PC-9 (cell line): ENCODE data around the gene PPP3R1. TPM values are rescaled to one million over a fixed set of nuclear protein-coding genes. Genes with fewer than 3 reads are reported as not detected.

Experiments
- BruUV-seq: library from RNA; stranded (reverse); fragments of 400-500 nt; replicated peaks from 2 replicates; lab custom pipeline; 2021; lab: Mats Ljungman, UMichigan
- CTCF ChIA-PET: fragments of 300-600 bp; sonication (Branson Sonifier 250); formaldehyde crosslinking; loops from one replicate; lab custom pipeline; 2022; ENCODE audit warnings: antibody characterized with exemption; lab: Charles Lee
- POLR2A ChIA-PET: fragments of 300-600 bp; sonication (Branson Sonifier 250); formaldehyde crosslinking; loops from one replicate; lab custom pipeline; 2022; ENCODE audit warnings: antibody characterized with exemption; ENCODE audit not compliant: unreplicated experiment; lab: Charles Lee
- DNase-seq, 2 experiments: peaks; one replicate each; pipeline versions ENCODE4 v3.0.0 to v3.0.0-alpha.2; 2015 to 2022; ENCODE audit warnings: mixed read lengths in 1 of 2
- H2AFZ ChIP-seq: fragments of 200-600 bp; sonication (generic); 2 replicates; pipeline ENCODE4 v1.8.1; 2017; ENCODE audit warnings: antibody characterized with exemption
- H3F3A ChIP-seq: fragments of 200-600 bp; sonication (generic); 2 replicates; pipeline ENCODE4 v1.8.1; 2017; ENCODE audit warnings: antibody characterized with exemption, mild to moderate bottlenecking, low read depth; ENCODE audit not compliant: insufficient read depth
- H3K27ac ChIP-seq: fragments of 200-600 bp; sonication (generic); 2 replicates; pipeline ENCODE4 v1.6.1; 2016; ENCODE audit warnings: mixed run types
- H3K27me3 ChIP-seq: fragments of 200-600 bp; sonication (generic); 2 replicates; pipeline ENCODE4 v1.6.1; 2016; ENCODE audit warnings: low read depth, mixed run types; ENCODE audit not compliant: insufficient read depth
- H3K36me3 ChIP-seq: fragments of 200-600 bp; sonication (generic); 2 replicates; pipeline ENCODE4 v1.6.1; 2016; ENCODE audit warnings: low read depth, mixed run types
- H3K4me1 ChIP-seq: fragments of 200-600 bp; sonication (generic); replicated peaks from 2 replicates; pipeline ENCODE4 v1.6.1; 2016; ENCODE audit warnings: mixed run types; ENCODE audit not compliant: insufficient read depth
- H3K4me2 ChIP-seq: fragments of 200-600 bp; sonication (generic); 2 replicates; pipeline ENCODE4 v1.6.1; 2017; ENCODE audit warnings: mixed run types
- H3K4me3 ChIP-seq: fragments of 200-600 bp; sonication (generic); 2 replicates; pipeline ENCODE4 v1.6.1; 2016; ENCODE audit warnings: mixed run types
- H3K79me2 ChIP-seq: fragments of 200-600 bp; sonication (generic); 2 replicates; pipeline ENCODE4 v1.6.1; 2017; ENCODE audit warnings: low read depth, mixed run types
- H3K9me2 ChIP-seq: fragments of 200-600 bp; sonication (generic); 2 replicates; pipeline ENCODE4 v1.8.1; 2017; ENCODE audit warnings: mild to moderate bottlenecking; ENCODE audit not compliant: insufficient read depth
- H3K9me3 ChIP-seq: fragments of 200-600 bp; sonication (generic); 2 replicates; pipeline ENCODE4 v1.8.1; 2016; ENCODE audit warnings: low read depth; ENCODE audit not compliant: insufficient read depth
- H4K20me1 ChIP-seq: fragments of 200-600 bp; sonication (generic); 2 replicates; pipeline ENCODE4 v1.8.1; 2017; ENCODE audit not compliant: insufficient read depth
- EZH2 ChIP-seq: fragments of 200-600 bp; sonication (generic); IDR thresholded peaks from 2 replicates; pipeline ENCODE4 v1.8.0; 2017; ENCODE audit warnings: antibody characterized with exemption, low read depth
- intact Hi-C: fragments of 100-400 bp; cut with micrococcal nuclease; formaldehyde crosslinking; loops from one replicate; pipeline ENCODE4 v1.10.0; 2022; ENCODE audit not compliant: unreplicated experiment
- total RNA-seq: library from RNA; stranded (reverse); gene quantifications from 2 replicates; pipeline ENCODE4 v1.2.3, GENCODE V29; 2021
- TF ChIP-seq, protein P1 (sequence below): fragments of 200-600 bp; sonication (generic); conservative IDR thresholded peaks from 2 replicates; pipeline ENCODE4 v1.6.1; 2017; ENCODE audit warnings: mixed run types, antibody characterized with exemption, mild to moderate bottlenecking, moderate library complexity

Gene PPP3R1
- total RNA-seq, 1 experiment from 2014 or later = 67.5 TPM

- Histone ChIP-seq H3K4me2 (peak overlapping the region; percentile 93), H3K9me2 (no peaks in the 10 kb centered on the region), H2AFZ (peak overlapping the region; percentile 93), H3K36me3 (peaks cover 13% of the 10 kb centered on the region), H3K27me3 (no peaks in the 10 kb centered on the region), H3K27ac (no peak overlapping the region), H3K79me2 (peaks cover 65% of the 10 kb centered on the region), H4K20me1 (no peaks in the 10 kb centered on the region), H3K4me1 (peaks cover 14% of the 10 kb centered on the region), H3K4me3 (peak overlapping the region; percentile 87), H3K9me3 (no peaks in the 10 kb centered on the region), H3F3A (no peaks in the 10 kb centered on the region)
- ChIA-PET POLR2A (interaction anchor here (0.6 kb wide), 2 partner anchors 61 to 67 kb away, joined by 3 to 6 read pairs; no protein-coding TSS in a partner anchor), CTCF (no interaction called here)
- intact Hi-C loops = no loop called here
- BruUV-seq = no TSS peak
- no peak for DNase-seq
- TF ChIP-seq, protein P1, sequence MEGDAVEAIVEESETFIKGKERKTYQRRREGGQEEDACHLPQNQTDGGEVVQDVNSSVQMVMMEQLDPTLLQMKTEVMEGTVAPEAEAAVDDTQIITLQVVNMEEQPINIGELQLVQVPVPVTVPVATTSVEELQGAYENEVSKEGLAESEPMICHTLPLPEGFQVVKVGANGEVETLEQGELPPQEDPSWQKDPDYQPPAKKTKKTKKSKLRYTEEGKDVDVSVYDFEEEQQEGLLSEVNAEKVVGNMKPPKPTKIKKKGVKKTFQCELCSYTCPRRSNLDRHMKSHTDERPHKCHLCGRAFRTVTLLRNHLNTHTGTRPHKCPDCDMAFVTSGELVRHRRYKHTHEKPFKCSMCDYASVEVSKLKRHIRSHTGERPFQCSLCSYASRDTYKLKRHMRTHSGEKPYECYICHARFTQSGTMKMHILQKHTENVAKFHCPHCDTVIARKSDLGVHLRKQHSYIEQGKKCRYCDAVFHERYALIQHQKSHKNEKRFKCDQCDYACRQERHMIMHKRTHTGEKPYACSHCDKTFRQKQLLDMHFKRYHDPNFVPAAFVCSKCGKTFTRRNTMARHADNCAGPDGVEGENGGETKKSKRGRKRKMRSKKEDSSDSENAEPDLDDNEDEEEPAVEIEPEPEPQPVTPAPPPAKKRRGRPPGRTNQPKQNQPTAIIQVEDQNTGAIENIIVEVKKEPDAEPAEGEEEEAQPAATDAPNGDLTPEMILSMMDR = no peak
- TF ChIP-seq EZH2 = no peak
Measured at GRCh38 chr2:68156419-68156818, 95.9 kb downstream of the PPP3R1 start.

GRCh38 chr2:68155618-68156017 lies 96.7 kb downstream of the PPP3R1 start:
- Histone ChIP-seq H3K27me3 (no peaks in the 10 kb centered on the region), H3K79me2 (peaks cover 57% of the 10 kb centered on the region), H3K4me1 (peaks cover 14% of the 10 kb centered on the region), H3K4me2 (no peak overlapping the region), H3K9me2 (no peaks in the 10 kb centered on the region), H4K20me1 (no peaks in the 10 kb centered on the region), H3K36me3 (peaks cover 6% of the 10 kb centered on the region), H3K4me3 (no peak overlapping the region), H2AFZ (no peak overlapping the region), H3K27ac (no peak overlapping the region), H3F3A (no peaks in the 10 kb centered on the region), H3K9me3 (no peaks in the 10 kb centered on the region)
- no peak for TF ChIP-seq EZH2
- TF ChIP-seq, protein P1 = no peak
- CTCF ChIA-PET = no interaction called here
- intact Hi-C loops = no loop called here
- no peak for DNase-seq
- no TSS peak for BruUV-seq
- POLR2A ChIA-PET = interaction anchor here (0.6 kb wide), 1 partner anchor 51 kb away, joined by 3 read pairs; no protein-coding TSS in a partner anchor

DNA sequence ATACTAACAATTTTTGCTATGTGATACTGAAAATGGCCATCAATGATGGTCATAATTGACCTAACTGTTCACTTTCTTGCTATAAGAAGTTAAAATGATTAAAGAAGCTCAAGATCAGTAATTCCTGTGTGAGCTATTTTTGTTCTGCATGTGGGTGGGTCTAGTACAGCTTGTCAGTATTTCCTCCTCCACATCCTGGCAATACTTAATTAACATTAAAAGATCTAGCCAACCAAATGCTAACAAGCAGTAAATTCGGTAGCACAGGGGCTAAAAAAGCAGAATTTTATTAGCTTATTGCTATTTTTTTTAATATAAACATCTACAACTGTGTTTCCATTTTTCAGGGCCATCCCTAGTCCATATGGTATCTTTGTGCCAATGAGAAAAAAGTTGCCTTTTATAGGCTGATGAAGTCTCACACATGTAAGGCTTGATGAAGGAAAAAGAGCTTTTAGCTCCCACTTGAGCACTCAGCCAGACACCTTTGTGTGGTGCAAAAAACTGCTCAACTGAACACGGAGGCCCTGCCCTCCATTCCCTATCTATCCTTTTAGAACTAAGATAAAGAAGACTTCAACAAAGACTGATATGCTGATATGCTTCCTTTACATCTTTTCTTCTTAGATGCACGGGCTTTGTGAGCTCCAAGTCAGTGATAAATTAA lies 99.5 kb downstream of the PPP3R1 start:
- no peak for DNase-seq
- H3K4me3 ChIP-seq = no peak overlapping the region
- no peak for TF ChIP-seq EZH2
- TF ChIP-seq, protein P1 = no peak
- ChIA-PET CTCF (interaction anchor here (0.6 kb wide), 1 partner anchor 157 kb away, joined by 6 read pairs; no protein-coding TSS in a partner anchor), POLR2A (interaction anchor here (0.6 kb wide), 1 partner anchor 54 kb away, joined by 15 read pairs; no protein-coding TSS in a partner anchor)
- no peak overlapping the region for H2AFZ ChIP-seq
- no peaks in the 10 kb centered on the region for H3K9me2 ChIP-seq
- BruUV-seq = no TSS peak
- H3K4me1 ChIP-seq = 0 out of 2 replicates have a peak, but pooled peaks cover 4% of the 10 kb centered on the region
- no peak overlapping the region for H3K4me2 ChIP-seq
- no peaks in the 10 kb centered on the region; the same call in 1 of the 2 replicates for H3F3A ChIP-seq
- H3K27ac ChIP-seq = no peak overlapping the region
- intact Hi-C loops = no loop called here
- no peaks in the 10 kb centered on the region for H4K20me1 ChIP-seq
- H3K9me3 ChIP-seq = no peaks in the 10 kb centered on the region
- no peaks in the 10 kb centered on the region for H3K36me3 ChIP-seq
- H3K27me3 ChIP-seq = no peaks in the 10 kb centered on the region
- H3K79me2 ChIP-seq = peaks cover 29% of the 10 kb centered on the region
